ENCODE measurements around the gene RRP8. TPM values are rescaled to one million over a fixed set of nuclear protein-coding genes. Genes with fewer than 3 reads are reported as not detected.

The RRP8 gene
- total RNA-seq, 1 experiment from 2014 or later: 17.8 TPM

DNA sequence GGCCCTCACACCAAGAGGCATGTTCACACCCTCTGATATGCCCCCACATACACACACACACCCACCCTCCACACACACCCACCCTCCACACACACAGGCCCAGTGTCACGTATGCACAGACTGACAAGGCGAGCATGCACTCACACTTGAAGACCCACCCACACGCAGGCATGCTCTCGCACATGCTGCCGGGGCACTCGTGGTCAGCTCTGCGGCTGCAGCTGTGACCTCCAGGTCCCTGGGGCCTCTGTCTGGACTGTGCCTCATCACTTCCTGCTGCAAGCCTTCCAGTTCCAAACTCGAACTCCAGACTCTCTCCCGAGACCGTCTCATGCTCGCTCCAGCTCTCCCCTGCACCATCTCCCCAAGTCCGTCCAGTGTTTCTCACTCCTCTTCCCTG, 42.7 kb upstream of the RRP8 start:
- no peaks in the 10 kb centered on the region for H3K9me3 ChIP-seq (ENCODE audit: control insufficient read depth in 1 of 2, insufficient read depth in 1 of 2, low read depth in 1 of 2, low read length in 2 of 2)
- TF ChIP-seq EZH2phosphoT487 (IDR thresholded peaks at IDR 0.05; ENCODE audit: borderline replicate concordance) (no peak), SRF (IDR thresholded peaks at IDR 0.05; ENCODE audit: low read depth) (no peak), SP1 (IDR thresholded peaks at IDR 0.05; ENCODE audit: low read depth) (no peak), ATF3 (IDR thresholded peaks at IDR 0.05) (no peak), CEBPB (IDR thresholded peaks at IDR 0.05; ENCODE audit: low read depth) (no peak), SIN3A (IDR thresholded peaks at IDR 0.05; ENCODE audit: low read depth) (no peak), ELF1 (IDR thresholded peaks at IDR 0.05; ENCODE audit: borderline replicate concordance, low read depth) (no peak), EGR1 (IDR thresholded peaks at IDR 0.05; ENCODE audit: low read depth) (no peak), ZFX (IDR thresholded peaks at IDR 0.05) (no peak), TCF7L2 (IDR thresholded peaks at IDR 0.05; ENCODE audit: borderline replicate concordance, extremely low read depth, insufficient read depth, insufficient read length) (no peak), JUND (IDR thresholded peaks at IDR 0.05) (no peak), POLR2A (IDR thresholded peaks at IDR 0.05; ENCODE audit: borderline replicate concordance, extremely low read depth, insufficient read depth, insufficient read length) (no peak), RAD21 (IDR thresholded peaks at IDR 0.05; ENCODE audit: low read depth) (no peak), ZNF274 (IDR thresholded peaks at IDR 0.05; ENCODE audit: low read depth, low read length) (no peak)
- TF ChIP-seq, protein P1, sequence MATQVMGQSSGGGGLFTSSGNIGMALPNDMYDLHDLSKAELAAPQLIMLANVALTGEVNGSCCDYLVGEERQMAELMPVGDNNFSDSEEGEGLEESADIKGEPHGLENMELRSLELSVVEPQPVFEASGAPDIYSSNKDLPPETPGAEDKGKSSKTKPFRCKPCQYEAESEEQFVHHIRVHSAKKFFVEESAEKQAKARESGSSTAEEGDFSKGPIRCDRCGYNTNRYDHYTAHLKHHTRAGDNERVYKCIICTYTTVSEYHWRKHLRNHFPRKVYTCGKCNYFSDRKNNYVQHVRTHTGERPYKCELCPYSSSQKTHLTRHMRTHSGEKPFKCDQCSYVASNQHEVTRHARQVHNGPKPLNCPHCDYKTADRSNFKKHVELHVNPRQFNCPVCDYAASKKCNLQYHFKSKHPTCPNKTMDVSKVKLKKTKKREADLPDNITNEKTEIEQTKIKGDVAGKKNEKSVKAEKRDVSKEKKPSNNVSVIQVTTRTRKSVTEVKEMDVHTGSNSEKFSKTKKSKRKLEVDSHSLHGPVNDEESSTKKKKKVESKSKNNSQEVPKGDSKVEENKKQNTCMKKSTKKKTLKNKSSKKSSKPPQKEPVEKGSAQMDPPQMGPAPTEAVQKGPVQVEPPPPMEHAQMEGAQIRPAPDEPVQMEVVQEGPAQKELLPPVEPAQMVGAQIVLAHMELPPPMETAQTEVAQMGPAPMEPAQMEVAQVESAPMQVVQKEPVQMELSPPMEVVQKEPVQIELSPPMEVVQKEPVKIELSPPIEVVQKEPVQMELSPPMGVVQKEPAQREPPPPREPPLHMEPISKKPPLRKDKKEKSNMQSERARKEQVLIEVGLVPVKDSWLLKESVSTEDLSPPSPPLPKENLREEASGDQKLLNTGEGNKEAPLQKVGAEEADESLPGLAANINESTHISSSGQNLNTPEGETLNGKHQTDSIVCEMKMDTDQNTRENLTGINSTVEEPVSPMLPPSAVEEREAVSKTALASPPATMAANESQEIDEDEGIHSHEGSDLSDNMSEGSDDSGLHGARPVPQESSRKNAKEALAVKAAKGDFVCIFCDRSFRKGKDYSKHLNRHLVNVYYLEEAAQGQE (IDR thresholded peaks at IDR 0.05; ENCODE audit: low read depth): no peak
- TF ChIP-seq, protein P2, sequence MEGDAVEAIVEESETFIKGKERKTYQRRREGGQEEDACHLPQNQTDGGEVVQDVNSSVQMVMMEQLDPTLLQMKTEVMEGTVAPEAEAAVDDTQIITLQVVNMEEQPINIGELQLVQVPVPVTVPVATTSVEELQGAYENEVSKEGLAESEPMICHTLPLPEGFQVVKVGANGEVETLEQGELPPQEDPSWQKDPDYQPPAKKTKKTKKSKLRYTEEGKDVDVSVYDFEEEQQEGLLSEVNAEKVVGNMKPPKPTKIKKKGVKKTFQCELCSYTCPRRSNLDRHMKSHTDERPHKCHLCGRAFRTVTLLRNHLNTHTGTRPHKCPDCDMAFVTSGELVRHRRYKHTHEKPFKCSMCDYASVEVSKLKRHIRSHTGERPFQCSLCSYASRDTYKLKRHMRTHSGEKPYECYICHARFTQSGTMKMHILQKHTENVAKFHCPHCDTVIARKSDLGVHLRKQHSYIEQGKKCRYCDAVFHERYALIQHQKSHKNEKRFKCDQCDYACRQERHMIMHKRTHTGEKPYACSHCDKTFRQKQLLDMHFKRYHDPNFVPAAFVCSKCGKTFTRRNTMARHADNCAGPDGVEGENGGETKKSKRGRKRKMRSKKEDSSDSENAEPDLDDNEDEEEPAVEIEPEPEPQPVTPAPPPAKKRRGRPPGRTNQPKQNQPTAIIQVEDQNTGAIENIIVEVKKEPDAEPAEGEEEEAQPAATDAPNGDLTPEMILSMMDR (IDR thresholded peaks at IDR 0.05 in 2 of 3, conservative IDR thresholded peaks at IDR 0.05 in 1 of 3; ENCODE audit: borderline replicate concordance in 1 of 3, insufficient read depth in 1 of 3, low read depth in 2 of 3, low read length in 2 of 3): no peak
- TF ChIP-seq, protein P3, sequence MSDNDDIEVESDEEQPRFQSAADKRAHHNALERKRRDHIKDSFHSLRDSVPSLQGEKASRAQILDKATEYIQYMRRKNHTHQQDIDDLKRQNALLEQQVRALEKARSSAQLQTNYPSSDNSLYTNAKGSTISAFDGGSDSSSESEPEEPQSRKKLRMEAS (IDR thresholded peaks at IDR 0.05): no peak
- RAD21 ChIA-PET (ENCODE audit: low non-redundant PET in 1 of 2, low total read pairs in 2 of 2, uncharacterized antibody in 2 of 2, unreplicated experiment in 2 of 2): no interaction called here
- POLR2A ChIA-PET: no interaction called here
- no peaks in the 10 kb centered on the region for H4K20me1 ChIP-seq (ENCODE audit: insufficient read depth)
- BruUV-seq (replicated peaks): no TSS peak
- ATAC-seq (no peak), DNase-seq (ENCODE audit: low read depth, low spot score) (no peak)
- H2AFZ ChIP-seq (ENCODE audit: low read depth, low read length, poor library complexity, severe bottlenecking): no peak overlapping the region
- H3K4me3 ChIP-seq (replicated peaks in 1 of 2; ENCODE audit: low read depth in 1 of 2, low read length in 2 of 2): no peak overlapping the region
- no peaks in the 10 kb centered on the region for H3K36me3 ChIP-seq (ENCODE audit: control insufficient read depth in 1 of 2, insufficient read depth in 2 of 2, low read length in 2 of 2)
- H3K4me1 ChIP-seq (ENCODE audit: control insufficient read depth in 1 of 2, insufficient read depth in 2 of 2, low read length in 2 of 2): peaks cover 0 to 5% of the 10 kb centered on the region in 2 experiments; a peak in 2 of 4 replicates
- H3K27me3 ChIP-seq (ENCODE audit: insufficient read depth, low read length): peaks cover 26% of the 10 kb centered on the region; the same call in 1 of the 2 replicates
- CTCF ChIA-PET: no interaction called here
- H3K4me2 ChIP-seq (ENCODE audit: low read length): no peak overlapping the region
- no peak overlapping the region for H3K27ac ChIP-seq (ENCODE audit: low read depth, low read length)
- no peaks in the 10 kb centered on the region for H3K9me2 ChIP-seq (ENCODE audit: insufficient read depth)
- H3K9ac ChIP-seq (ENCODE audit: low read length): no peak overlapping the region
- no peaks in the 10 kb centered on the region for H3K79me2 ChIP-seq (ENCODE audit: insufficient read depth, low read length)
- intact Hi-C loops (cut with micrococcal nuclease): no loop called here

Measured in HCT116 (cell line).